GM18951 (cell line): ENCODE measurements around the gene CHD6.

Experiments
- POLR2A ChIP-seq: IDR thresholded peaks from 4 replicates; pipeline ENCODE4 v1.6.1; 2011; ENCODE audit warnings: mild to moderate bottlenecking; ENCODE audit not compliant: insufficient read length, insufficient read depth; ENCODE audit errors: extremely low read depth
- in situ Hi-C: fragments of 300-500 bp; cut with MboI; formaldehyde crosslinking; loops from one replicate; pipeline ENCODE4 v1.12.0; 2022; ENCODE audit warnings: low sequenced_read_pairs, mixed read lengths, inconsistent platforms; ENCODE audit not compliant: unreplicated experiment

The CHD6 gene

GRCh38 chr20:41422953-41423352, 195.2 kb downstream of the CHD6 start:
- in situ Hi-C loops: no loop called here
- TF ChIP-seq POLR2A: no peak

GRCh38 chr20:41418739-41419293, 199.4 kb downstream of the CHD6 start:
- in situ Hi-C loops: no loop called here
- no peak for TF ChIP-seq POLR2A

- TF ChIP-seq POLR2A: no peak
- in situ Hi-C loops: no loop called here
Measured at GRCh38 chr20:41418031-41418430, 200.1 kb downstream of the CHD6 start.

- in situ Hi-C loops: no loop called here
- TF ChIP-seq POLR2A: no peak
Measured at GRCh38 chr20:41415191-41415590, 203.0 kb downstream of the CHD6 start.

GRCh38 chr20:41413169-41413568, 205.0 kb downstream of the CHD6 start:
- in situ Hi-C loops: no loop called here
- no peak for TF ChIP-seq POLR2A

- TF ChIP-seq POLR2A: no peak
- in situ Hi-C loops: no loop called here
Measured at GRCh38 chr20:41412324-41413120, 205.7 kb downstream of the CHD6 start.

GRCh38 chr20:41411391-41411847, 206.8 kb downstream of the CHD6 start:
- in situ Hi-C loops: no loop called here
- TF ChIP-seq POLR2A: no peak

- in situ Hi-C loops: no loop called here
- no peak for TF ChIP-seq POLR2A
Measured at GRCh38 chr20:41408986-41409385, 209.2 kb downstream of the CHD6 start.

- in situ Hi-C loops: no loop called here
- TF ChIP-seq POLR2A: no peak
Measured at GRCh38 chr20:41408156-41408794, 209.9 kb downstream of the CHD6 start.

GRCh38 chr20:41407607-41408006, 210.6 kb downstream of the CHD6 start:
- in situ Hi-C loops: no loop called here

GRCh38 chr20:41406896-41407444, 211.2 kb downstream of the CHD6 start:
- TF ChIP-seq POLR2A: no peak
- in situ Hi-C loops: no loop called here

More at GRCh38 chr20:41407607-41408006, 210.6 kb downstream of the CHD6 start:
- no peak for TF ChIP-seq POLR2A

GRCh38 chr20:41406353-41406752, 211.8 kb downstream of the CHD6 start:
- no peak for TF ChIP-seq POLR2A
- in situ Hi-C loops: no loop called here

- in situ Hi-C loops: no loop called here
- TF ChIP-seq POLR2A: no peak
Measured at GRCh38 chr20:41405436-41405835, 212.7 kb downstream of the CHD6 start.
